T47D (cell line): ENCODE data around the gene RAB18.
"Not testable (repeated sequence)": the region's sequence is repeated elsewhere in the genome, so short reads cannot be mapped to it uniquely, and the experiment has no call there.

ENCODE experiments used
- DNase-seq, 2 experiments: peaks; one replicate each; pipeline versions ENCODE4 v3.0.0 to v3.0.0-alpha.2; 2011 to 2012; ENCODE audit warnings: low read depth in 1 of 2, low spot score in 1 of 2
- JUND ChIP-seq: IDR thresholded peaks from 2 replicates; pipeline ENCODE4 v1.6.1; 2012; ENCODE audit warnings: low read depth
- in situ Hi-C: cut with HindIII; loops from 2 replicates; pipeline ENCODE4 v1.10.0; 2016; ENCODE audit warnings: low sequenced_read_pairs, low pct_unique_long_range_greater_than_20kb

RAB18 gene

DNA sequence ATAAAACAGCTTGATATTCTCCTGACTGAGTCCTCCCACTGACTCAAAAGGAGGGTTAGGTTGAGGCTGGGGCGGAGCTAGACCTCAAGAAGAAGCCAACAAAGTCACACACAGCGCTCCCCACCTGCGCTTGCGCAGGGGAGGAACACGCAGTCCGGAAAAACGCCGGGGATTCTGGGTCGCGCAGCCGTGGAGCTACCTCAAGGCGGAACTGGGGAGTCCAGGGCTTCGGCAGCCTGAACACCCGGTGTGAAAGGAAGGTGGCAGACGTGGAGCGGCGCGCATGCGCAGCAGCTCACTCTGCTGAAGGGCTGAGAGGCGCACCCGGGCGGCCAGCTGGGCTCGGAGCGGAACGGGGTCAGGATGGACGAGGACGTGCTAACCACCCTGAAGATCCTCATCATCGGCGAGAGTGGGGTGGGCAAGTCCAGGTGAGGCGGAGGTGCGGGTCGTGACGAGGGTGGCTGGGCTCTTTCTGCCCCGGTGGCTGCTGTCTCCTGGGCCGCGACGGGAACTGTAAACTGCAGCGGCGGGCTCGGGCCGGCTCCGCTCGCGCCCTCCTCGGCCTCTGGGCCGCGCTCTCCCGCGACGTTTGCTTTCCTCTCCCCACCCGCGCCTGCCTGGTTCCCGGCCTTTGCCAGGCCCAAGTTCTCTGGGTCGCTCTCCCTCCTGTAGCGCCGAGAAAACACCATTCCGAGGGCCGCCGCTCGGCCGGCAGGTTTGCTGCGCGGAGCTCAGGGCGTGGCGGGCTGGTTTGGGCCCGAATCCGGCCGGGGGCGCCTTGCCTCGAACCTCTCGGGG is at the start of gene RAB18:
TSS of gene RAB18 (plus strand) at position 298 of the 801 bp plus-strand sequence. CDS start at position 364, 66 bp downstream.
- no peak for TF ChIP-seq JUND
- DNase-seq: peak; percentile 42 to 98
- in situ Hi-C loops: no loop called here

DNA sequence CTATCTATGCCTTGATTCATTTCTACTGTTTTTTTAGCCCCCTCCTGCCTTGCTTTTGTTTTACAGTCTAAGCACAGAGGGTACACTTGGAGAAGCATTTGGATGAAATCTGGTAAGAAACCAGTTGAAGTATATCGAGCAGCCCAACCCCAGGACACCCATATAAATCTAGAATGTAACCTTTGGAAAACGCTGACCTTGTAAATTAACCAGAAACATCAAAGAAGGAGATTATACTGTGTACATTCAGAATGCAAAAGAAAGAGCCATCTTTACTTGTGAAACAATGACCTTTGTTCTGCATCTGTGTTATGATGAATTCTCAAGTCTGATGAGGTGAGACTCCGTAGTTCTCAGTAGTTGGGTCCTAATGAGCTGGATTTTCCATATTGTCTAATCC is 49.3 kb upstream of the RAB18 start:
- no peak for DNase-seq
- no peak for TF ChIP-seq JUND
- in situ Hi-C loops: no loop called here

DNA sequence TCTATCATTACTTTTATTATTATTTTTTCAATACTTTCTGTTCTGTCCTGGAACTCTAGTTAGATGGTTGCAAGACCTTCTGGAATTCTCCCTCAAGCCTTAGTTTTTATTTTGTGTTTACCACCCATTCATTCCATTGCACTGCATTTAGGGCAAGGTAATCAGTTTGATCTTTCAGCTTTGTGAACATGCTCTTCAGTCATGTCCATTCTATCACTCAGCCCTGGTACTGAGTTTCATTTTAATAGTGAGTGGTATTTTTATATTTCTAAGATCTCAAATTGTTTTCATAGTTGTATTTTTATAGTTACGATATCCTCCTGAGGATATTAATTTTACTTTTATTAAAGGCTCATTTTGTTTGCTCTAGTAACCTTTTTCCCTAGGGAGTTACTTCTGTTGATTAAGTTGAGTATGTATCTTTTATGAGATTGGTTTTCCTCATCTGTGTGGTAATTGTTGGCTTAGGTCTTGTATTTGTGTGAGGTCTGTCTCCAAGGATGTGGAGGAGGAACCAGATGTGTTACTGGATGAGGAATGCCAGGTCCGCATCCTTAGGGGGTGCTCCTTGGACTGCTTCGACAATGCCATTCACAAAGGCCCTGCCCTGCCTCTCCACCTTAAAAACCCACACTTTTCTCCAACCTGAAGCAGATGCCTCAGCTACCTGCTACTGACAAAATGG is 46.7 kb upstream of the RAB18 start:
- DNase-seq: peak in 1 of 2 experiments; percentile 46
- in situ Hi-C loops: no loop called here
- no peak for TF ChIP-seq JUND

DNA sequence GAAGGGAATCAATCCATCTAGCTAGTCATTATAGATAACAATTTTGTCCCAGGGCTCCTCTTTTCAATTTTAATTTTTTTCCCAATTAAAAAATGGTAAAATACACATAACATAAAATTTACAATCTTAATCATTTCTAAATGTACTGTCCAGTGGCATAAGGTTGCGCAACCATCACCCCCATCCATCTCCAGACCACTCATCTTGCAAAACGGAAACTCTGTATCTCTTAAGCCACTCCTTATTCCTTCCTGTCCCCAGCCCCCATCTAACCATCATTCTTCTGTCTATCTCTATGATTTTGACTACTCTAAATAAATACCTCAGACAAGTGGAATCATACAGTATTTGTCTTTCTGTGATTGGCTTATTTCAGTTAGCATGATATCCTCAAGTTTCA is 46.1 kb upstream of the RAB18 start:
- no peak for TF ChIP-seq JUND
- DNase-seq: no peak
- in situ Hi-C loops: no loop called here

DNA sequence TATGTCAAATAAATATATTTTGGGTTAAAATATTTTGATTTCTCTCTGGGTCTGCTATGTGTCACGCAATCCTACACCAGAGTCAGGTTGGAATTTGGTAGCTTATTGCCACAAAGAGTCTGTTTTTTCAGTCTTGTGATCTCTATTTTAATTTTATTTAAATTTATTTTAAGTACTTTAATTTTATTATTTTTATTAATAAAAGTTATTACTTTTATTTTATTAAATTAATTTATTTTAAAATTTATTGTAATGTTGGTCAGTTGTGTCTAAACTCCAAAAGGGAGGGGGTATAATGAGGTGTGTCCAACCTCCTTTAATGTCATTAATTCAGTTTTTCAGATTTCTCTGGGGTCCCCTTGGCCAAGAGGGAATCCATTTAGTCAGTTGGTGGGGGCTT is 42.8 kb upstream of the RAB18 start:
- no peak for TF ChIP-seq JUND
- in situ Hi-C loops: no loop called here
- no peak for DNase-seq

DNA sequence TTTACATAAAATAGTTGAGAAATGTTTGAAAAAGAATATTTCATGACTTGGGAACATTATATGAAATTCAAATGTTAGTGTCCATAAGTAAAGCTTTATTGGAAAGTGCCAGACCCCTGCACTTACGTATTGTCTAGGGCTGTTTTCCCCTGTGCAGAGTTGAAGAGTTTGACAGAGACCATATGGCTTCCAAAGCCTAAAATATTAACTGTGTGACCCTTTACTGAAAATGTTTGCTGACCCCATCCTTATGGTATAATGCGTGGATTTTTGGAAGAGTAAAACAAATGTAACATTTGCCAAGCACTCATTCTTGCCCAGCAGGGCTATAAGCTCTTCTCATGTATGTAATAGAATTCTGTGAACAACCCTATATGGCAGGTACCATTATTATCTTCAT is 40.1 kb upstream of the RAB18 start:
- no peak for DNase-seq
- TF ChIP-seq JUND: no peak
- in situ Hi-C loops: no loop called here

DNA sequence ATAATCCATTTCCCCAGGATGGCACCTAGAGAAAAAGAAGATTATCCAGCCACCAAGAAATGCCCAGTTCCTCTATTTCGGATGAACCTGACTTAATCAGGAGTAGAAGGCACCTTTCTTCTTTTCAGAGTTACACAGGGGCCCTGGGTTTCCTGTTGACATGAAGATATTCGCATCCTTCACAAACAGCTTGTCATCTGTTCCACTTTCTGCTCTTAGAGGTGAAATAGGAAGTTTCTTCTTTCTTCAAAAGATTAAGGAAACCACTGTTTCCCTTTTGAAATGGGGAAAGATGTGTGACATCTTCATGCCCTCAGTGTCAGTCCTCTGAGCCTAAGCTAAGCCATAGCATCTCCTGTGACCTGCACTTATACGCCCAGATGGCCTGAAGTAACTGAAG is 39.1 kb upstream of the RAB18 start:
- DNase-seq: no peak
- TF ChIP-seq JUND: no peak
- in situ Hi-C loops: no loop called here

DNA sequence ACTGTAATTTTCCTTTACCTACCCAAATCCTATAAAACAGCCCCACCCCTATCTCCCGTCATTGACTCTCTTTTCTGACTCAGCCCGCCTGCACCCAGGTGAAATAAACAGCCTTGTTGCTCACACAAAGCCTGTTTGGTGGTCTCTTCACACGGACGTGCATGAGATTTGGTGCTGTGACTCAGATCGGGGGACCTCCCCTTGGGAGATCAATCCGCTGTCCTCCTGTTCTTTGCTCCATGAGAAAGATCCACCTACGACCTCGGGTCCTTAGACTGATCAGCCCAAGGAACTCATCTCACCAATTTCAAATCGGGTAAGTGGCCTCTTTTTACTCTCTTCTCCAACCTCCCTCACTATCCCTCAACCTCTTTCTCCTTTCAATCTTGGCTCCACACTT is 38.5 kb upstream of the RAB18 start:
- in situ Hi-C loops, DNase-seq: not testable (repeated sequence)

DNA sequence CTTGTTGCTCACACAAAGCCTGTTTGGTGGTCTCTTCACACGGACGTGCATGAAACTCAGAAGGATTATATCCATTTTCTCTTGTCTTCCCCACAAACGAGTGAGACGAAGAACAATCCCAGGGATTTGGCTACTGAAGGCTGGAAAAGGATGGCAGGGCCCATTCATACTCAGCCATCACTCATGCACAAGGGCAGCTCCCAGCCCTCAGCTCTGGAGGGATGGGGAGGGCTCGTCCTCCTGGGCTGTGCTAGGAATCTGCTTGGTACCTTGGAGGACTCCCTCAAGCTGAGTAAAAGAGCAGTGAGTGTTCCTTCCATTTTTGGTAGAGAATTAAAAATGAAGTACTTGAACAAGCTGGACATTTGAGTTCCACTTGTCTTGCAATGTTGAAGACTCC is 33.2 kb upstream of the RAB18 start:
- TF ChIP-seq JUND: no peak
- in situ Hi-C loops: no loop called here
- DNase-seq: no peak

DNA sequence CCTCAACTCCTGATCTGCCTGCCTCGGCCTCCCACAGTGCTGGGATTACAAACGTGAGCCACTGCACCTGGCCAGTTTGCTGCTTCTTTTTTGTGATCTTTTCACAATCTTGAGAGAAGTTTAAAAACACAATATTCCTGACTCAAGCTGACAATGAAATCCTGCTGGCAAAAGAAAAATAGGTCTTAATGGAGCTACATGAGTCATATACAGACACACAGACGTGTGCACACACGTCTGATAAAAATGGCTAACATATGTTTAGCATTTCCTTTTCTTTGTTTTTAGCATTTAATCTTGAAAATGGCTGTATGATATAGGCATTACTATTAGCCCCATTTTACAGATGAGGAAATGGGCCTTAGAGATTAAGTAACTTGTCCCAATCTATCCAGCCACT is 29.4 kb upstream of the RAB18 start:
- TF ChIP-seq JUND: no peak
- DNase-seq: no peak
- in situ Hi-C loops: no loop called here

DNA sequence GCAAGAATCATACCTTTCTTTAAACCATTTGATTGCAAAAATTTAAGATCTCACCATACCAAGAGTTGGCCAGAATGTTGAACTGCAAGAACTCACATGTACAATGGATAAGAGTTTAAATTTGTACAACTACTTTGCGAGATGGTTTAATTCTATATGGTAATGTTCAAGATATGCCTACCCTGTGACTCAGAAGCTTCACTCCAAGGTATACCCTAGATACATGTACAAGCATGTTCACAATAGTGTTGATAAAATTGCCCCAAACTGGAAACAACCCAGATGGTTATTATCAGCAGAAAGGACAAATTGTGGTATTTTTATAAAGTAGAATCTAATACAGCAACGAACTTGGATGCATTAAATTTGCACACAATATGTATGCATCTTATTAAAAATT is 25.1 kb upstream of the RAB18 start:
- TF ChIP-seq JUND: no peak
- in situ Hi-C loops: no loop called here
- DNase-seq: no peak

DNA sequence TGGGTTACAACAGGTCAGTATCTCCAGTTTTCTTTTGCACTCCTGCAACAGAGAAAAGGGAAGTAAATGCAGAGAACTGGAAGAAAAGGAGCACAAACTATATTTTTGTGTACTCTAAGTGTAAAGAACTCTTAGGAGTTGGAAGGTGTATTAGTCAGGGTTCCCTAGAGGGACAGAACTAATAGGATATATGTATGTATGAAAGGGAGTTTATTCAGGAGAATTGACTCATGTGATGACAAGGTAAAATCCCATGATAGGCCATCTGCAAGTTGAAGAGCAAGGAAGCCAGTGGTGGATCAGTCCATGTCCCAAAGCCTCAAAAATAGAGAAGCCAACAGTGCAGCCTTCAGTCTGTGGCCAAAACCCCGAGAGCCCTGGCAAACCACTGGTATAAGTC is 22.6 kb upstream of the RAB18 start:
- no peak for TF ChIP-seq JUND
- no peak for DNase-seq
- in situ Hi-C loops: no loop called here
